H9 (cell line): ENCODE data around the gene RGS6. TPM values are rescaled to one million over a fixed set of nuclear protein-coding genes. Genes with fewer than 3 reads are reported as not detected.

ENCODE experiments used
- DNase-seq: peaks from one replicate; pipeline ENCODE4 v3.0.0-alpha.2; 2017
- H2AFZ ChIP-seq: one replicate; pipeline ENCODE4 v1.6.1; 2013; ENCODE audit warnings: mild to moderate bottlenecking, low read length, control low read depth, moderate library complexity
- H2AK5ac ChIP-seq: 2 replicates; pipeline ENCODE4 v1.6.1; 2013; ENCODE audit warnings: low read length, control low read depth, mixed read lengths; ENCODE audit not compliant: insufficient read length
- H2BK120ac ChIP-seq: one replicate; pipeline ENCODE4 v1.6.1; 2013; ENCODE audit warnings: low read depth, mild to moderate bottlenecking, low read length, control low read depth, inconsistent platforms; ENCODE audit not compliant: poor library complexity, severe bottlenecking
- H2BK12ac ChIP-seq: 2 replicates; pipeline ENCODE4 v1.6.1; 2013; ENCODE audit warnings: low read length, control low read depth, mixed read lengths, low read depth; ENCODE audit not compliant: insufficient read length
- H2BK15ac ChIP-seq: 2 replicates; pipeline ENCODE4 v1.6.1; 2013; ENCODE audit warnings: low read depth, low read length, control low read depth
- H2BK20ac ChIP-seq: one replicate; pipeline ENCODE4 v1.6.1; 2013; ENCODE audit warnings: low read depth, mild to moderate bottlenecking, low read length, control low read depth, inconsistent platforms; ENCODE audit not compliant: poor library complexity, severe bottlenecking
- H2BK5ac ChIP-seq: 2 replicates; pipeline ENCODE4 v1.6.1; 2013; ENCODE audit warnings: low read length, control low read depth, mixed read lengths; ENCODE audit not compliant: insufficient read length
- H3K14ac ChIP-seq: 2 replicates; pipeline ENCODE4 v1.6.1; 2013; ENCODE audit warnings: low read length, control low read depth; ENCODE audit not compliant: insufficient read depth
- H3K18ac ChIP-seq: 2 replicates; pipeline ENCODE4 v1.6.1; 2013; ENCODE audit warnings: low read depth, mild to moderate bottlenecking, mixed read lengths, low read length, control low read depth; ENCODE audit not compliant: insufficient read length
- H3K23ac ChIP-seq: 2 replicates; pipeline ENCODE4 v1.6.1; 2013; ENCODE audit warnings: low read length, control low read depth, mixed read lengths, low read depth; ENCODE audit not compliant: insufficient read length
- H3K23me2 ChIP-seq: 2 replicates; pipeline ENCODE4 v1.6.1; 2013; ENCODE audit warnings: low read depth, mild to moderate bottlenecking, mixed read lengths, low read length, control low read depth; ENCODE audit not compliant: insufficient read length, poor library complexity, severe bottlenecking
- H3K27ac ChIP-seq: 2 replicates; pipeline ENCODE4 v1.5.1; 2013; ENCODE audit warnings: low read length, control low read depth, mixed read lengths, low read depth; ENCODE audit not compliant: insufficient read length
- H3K27me3 ChIP-seq: 2 replicates; pipeline ENCODE4 v1.6.1; 2013; ENCODE audit warnings: low read length, control low read depth, inconsistent platforms; ENCODE audit not compliant: insufficient read depth
- H3K4ac ChIP-seq: 2 replicates; pipeline ENCODE4 v1.6.1; 2013; ENCODE audit warnings: low read depth, mild to moderate bottlenecking, control low read depth, inconsistent platforms, low read length, moderate library complexity
- H3K4me1 ChIP-seq: 2 replicates; pipeline ENCODE4 v1.6.1; 2013; ENCODE audit warnings: low read length, control low read depth, inconsistent platforms; ENCODE audit not compliant: insufficient read depth
- H3K4me2 ChIP-seq: 2 replicates; pipeline ENCODE4 v1.6.1; 2013; ENCODE audit warnings: low read length, control low read depth, mixed read lengths; ENCODE audit not compliant: insufficient read length, insufficient read depth
- H3K56ac ChIP-seq: 2 replicates; pipeline ENCODE4 v1.6.1; 2013; ENCODE audit warnings: low read depth, mild to moderate bottlenecking, mixed read lengths, low read length, control low read depth; ENCODE audit not compliant: insufficient read length
- H3K79me1 ChIP-seq: 2 replicates; pipeline ENCODE4 v1.6.1; 2013; ENCODE audit warnings: low read depth, mild to moderate bottlenecking, moderate library complexity, low read length, control low read depth, inconsistent platforms; ENCODE audit not compliant: insufficient read depth, poor library complexity, severe bottlenecking
- H3K79me2 ChIP-seq: 2 replicates; pipeline ENCODE4 v1.6.1; 2013; ENCODE audit warnings: low read length, control low read depth, inconsistent platforms; ENCODE audit not compliant: insufficient read depth
- H3K9ac ChIP-seq: 2 replicates; pipeline ENCODE4 v1.6.1; 2013; ENCODE audit warnings: low read length, control low read depth, mixed read lengths; ENCODE audit not compliant: insufficient read length; ENCODE audit errors: extremely low read depth
- H3K9me3 ChIP-seq: one replicate; pipeline ENCODE4 v1.6.1; 2013; ENCODE audit warnings: low read depth, low read length, inconsistent platforms; ENCODE audit not compliant: control insufficient read depth
- H3T11ph ChIP-seq: one replicate; pipeline ENCODE4 v1.6.1; 2013; ENCODE audit warnings: mild to moderate bottlenecking, low read length, control low read depth, inconsistent platforms
- H4K20me1 ChIP-seq: one replicate; pipeline ENCODE4 v1.6.1; 2013; ENCODE audit not compliant: control insufficient read depth, insufficient read length, insufficient read depth
- H4K5ac ChIP-seq: 2 replicates; pipeline ENCODE4 v1.6.1; 2013; ENCODE audit warnings: low read depth, mild to moderate bottlenecking, mixed read lengths, low read length, control low read depth; ENCODE audit not compliant: insufficient read length
- H4K8ac ChIP-seq: replicated peaks from 2 replicates; pipeline ENCODE4 v1.6.1; 2013; ENCODE audit warnings: low read length, control low read depth, mixed read lengths, low read depth; ENCODE audit not compliant: insufficient read length
- H4K91ac ChIP-seq: 2 replicates; pipeline ENCODE4 v1.6.1; 2013; ENCODE audit warnings: low read depth, mild to moderate bottlenecking, moderate library complexity, mixed read lengths, low read length, control low read depth; ENCODE audit not compliant: insufficient read length
- H3K27ac Mint-ChIP-seq, 3 experiments: 2 replicates in 2 of 3; 3 replicates in 1 of 3; pipeline ENCODE4 v1.8.0; 2020 to 2021; ENCODE audit warnings: mixed read lengths in 3 of 3, mild to moderate bottlenecking in 1 of 3, moderate library complexity in 1 of 3
- H3K27me3 Mint-ChIP-seq: 2 replicates; pipeline ENCODE4 v1.8.0; 2021; ENCODE audit warnings: low read depth, mild to moderate bottlenecking, moderate library complexity, mixed read lengths
- H3K36me3 Mint-ChIP-seq, 3 experiments: 2 replicates in 2 of 3; 3 replicates in 1 of 3; pipeline ENCODE4 v1.8.0; 2020 to 2021; ENCODE audit warnings: low read depth in 3 of 3, mixed read lengths in 3 of 3; ENCODE audit not compliant: insufficient read depth in 1 of 3
- H3K4me1 Mint-ChIP-seq, 2 experiments: 2 replicates each; pipeline ENCODE4 v1.8.0; 2020; ENCODE audit warnings: mixed read lengths in 2 of 2
- H3K4me3 Mint-ChIP-seq, 2 experiments: 2 replicates in 1 of 2; 3 replicates in 1 of 2; pipeline ENCODE4 v1.8.0; 2020 to 2021; ENCODE audit warnings: mild to moderate bottlenecking in 2 of 2, mixed read lengths in 2 of 2, moderate library complexity in 1 of 2
- H3K9me3 Mint-ChIP-seq, 2 experiments: 2 replicates in 1 of 2; 3 replicates in 1 of 2; pipeline ENCODE4 v1.8.0; 2020; ENCODE audit warnings: mild to moderate bottlenecking in 2 of 2, mixed read lengths in 2 of 2, moderate library complexity in 1 of 2
- CTCF ChIP-seq: fragments of 200-600 bp; sonication (generic); conservative IDR thresholded peaks from 3 replicates; pipeline ENCODE4 v1.8.0; 2021; ENCODE audit warnings: antibody characterized with exemption, mild to moderate bottlenecking
- WGBS: extraction: QIAGEN DNeasy Blood & Tissue Kit; methylation state at CpG from one replicate; pipeline ENCODE4 v1.1.7; 2013; ENCODE audit warnings: missing lambda C conversion rate, low lambda C conversion rate, mixed read lengths; ENCODE audit not compliant: insufficient read length; ENCODE audit errors: extremely low coverage; 5-methylcytosine and 5-hydroxymethylcytosine counted together
- total RNA-seq: library from RNA; stranded (reverse); gene quantifications from 2 replicates; pipeline ENCODE4 v1.2.1, GENCODE V29; 2021

The RGS6 gene
- total RNA-seq, 1 experiment from 2014 or later, result 3.0 TPM

GRCh38 chr14:72387726-72388125 lies 455.5 kb downstream of the RGS6 start:
- Histone ChIP-seq H3K79me2 (no peaks in the 10 kb centered on the region), H3K14ac (no peak overlapping the region), H3K4me2 (no peak overlapping the region), H3K56ac (no peak overlapping the region), H3T11ph (no peak overlapping the region), H3K4ac (no peak overlapping the region), H4K8ac (no peak overlapping the region), H2BK15ac (no peak overlapping the region), H3K4me1 (no peaks in the 10 kb centered on the region), H3K27me3 (no peaks in the 10 kb centered on the region), H3K23ac (no peak overlapping the region), H3K9me3 (no peaks in the 10 kb centered on the region), H4K5ac (no peak overlapping the region), H4K91ac (no peak overlapping the region), H4K20me1 (no peaks in the 10 kb centered on the region), H2AK5ac (no peak overlapping the region), H3K9ac (no peak overlapping the region), H3K23me2 (no peaks in the 10 kb centered on the region), H2BK5ac (no peak overlapping the region), H2BK20ac (no peak overlapping the region), H2BK12ac (no peak overlapping the region), H3K79me1 (no peaks in the 10 kb centered on the region), H2BK120ac (no peak overlapping the region), H3K18ac (no peak overlapping the region), H3K27ac (no peak overlapping the region), H2AFZ (no peak overlapping the region)
- peaks cover 3 to 5% of the 10 kb centered on the region in 2 experiments; a peak in 3 of 4 replicates for H3K4me1 Mint-ChIP-seq
- no peaks in the 10 kb centered on the region; a peak in 1 of 5 replicates for H3K9me3 Mint-ChIP-seq
- no CpG with 5 or more reads among the region's 3 CpGs for WGBS
- no peak for TF ChIP-seq CTCF
- H3K27ac Mint-ChIP-seq, result no peak overlapping the region
- H3K27me3 Mint-ChIP-seq, result no peaks in the 10 kb centered on the region; the same call in 1 of the 2 replicates
- DNase-seq, result no peak
- no peaks in the 10 kb centered on the region for H3K36me3 Mint-ChIP-seq
- H3K4me3 Mint-ChIP-seq, result no peak overlapping the region
